Measurements from ENCODE around the gene TAMM41.
"Not testable (repeated sequence)": the region's sequence is repeated elsewhere in the genome, so short reads cannot be mapped to it uniquely, and the experiment has no call there.

The TAMM41 gene

DNA sequence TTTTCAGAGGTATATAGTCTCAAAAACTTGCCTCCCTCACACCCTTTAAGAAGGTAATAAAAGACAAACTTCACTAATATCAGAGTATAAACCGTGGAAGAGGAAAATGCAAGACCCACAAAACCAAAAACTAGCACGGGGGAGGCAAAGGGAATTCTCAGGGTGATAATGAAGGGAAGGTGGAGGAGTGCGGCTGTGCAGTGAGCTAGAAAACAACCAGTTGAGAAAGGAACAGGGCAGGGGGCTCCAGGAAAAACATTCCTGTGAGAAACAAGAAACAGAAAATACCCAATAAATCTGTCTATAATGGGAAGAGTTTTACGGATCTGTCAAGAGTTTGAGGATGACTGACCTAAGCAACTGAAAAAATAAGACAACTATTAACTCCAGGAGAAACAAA, 31.6 kb downstream of the TAMM41 start:
- in situ Hi-C loops (cut with HindIII; ENCODE audit: low sequenced_read_pairs) = no loop called here

GRCh38 chr3:11814663-11815062, 32.0 kb downstream of the TAMM41 start:
- in situ Hi-C loops (cut with HindIII; ENCODE audit: low sequenced_read_pairs) = loop anchor here (5.0 kb wide), 2 partner anchors 52 to 432 kb away; no protein-coding TSS in a partner anchor

GRCh38 chr3:11810276-11810675, 36.4 kb downstream of the TAMM41 start:
- in situ Hi-C loops (cut with HindIII; ENCODE audit: low sequenced_read_pairs) = loop anchor here (5.0 kb wide), 2 partner anchors 48 to 428 kb away; no protein-coding TSS in a partner anchor

- in situ Hi-C loops (cut with HindIII; ENCODE audit: low sequenced_read_pairs) = no loop called here
Observed at GRCh38 chr3:11808231-11808630, 38.5 kb downstream of the TAMM41 start.

GRCh38 chr3:11807686-11808085, 39.0 kb downstream of the TAMM41 start:
- in situ Hi-C loops (cut with HindIII; ENCODE audit: low sequenced_read_pairs) = no loop called here

GRCh38 chr3:11805716-11806115, 41.0 kb downstream of the TAMM41 start:
- in situ Hi-C loops (cut with HindIII; ENCODE audit: low sequenced_read_pairs) = no loop called here

DNA sequence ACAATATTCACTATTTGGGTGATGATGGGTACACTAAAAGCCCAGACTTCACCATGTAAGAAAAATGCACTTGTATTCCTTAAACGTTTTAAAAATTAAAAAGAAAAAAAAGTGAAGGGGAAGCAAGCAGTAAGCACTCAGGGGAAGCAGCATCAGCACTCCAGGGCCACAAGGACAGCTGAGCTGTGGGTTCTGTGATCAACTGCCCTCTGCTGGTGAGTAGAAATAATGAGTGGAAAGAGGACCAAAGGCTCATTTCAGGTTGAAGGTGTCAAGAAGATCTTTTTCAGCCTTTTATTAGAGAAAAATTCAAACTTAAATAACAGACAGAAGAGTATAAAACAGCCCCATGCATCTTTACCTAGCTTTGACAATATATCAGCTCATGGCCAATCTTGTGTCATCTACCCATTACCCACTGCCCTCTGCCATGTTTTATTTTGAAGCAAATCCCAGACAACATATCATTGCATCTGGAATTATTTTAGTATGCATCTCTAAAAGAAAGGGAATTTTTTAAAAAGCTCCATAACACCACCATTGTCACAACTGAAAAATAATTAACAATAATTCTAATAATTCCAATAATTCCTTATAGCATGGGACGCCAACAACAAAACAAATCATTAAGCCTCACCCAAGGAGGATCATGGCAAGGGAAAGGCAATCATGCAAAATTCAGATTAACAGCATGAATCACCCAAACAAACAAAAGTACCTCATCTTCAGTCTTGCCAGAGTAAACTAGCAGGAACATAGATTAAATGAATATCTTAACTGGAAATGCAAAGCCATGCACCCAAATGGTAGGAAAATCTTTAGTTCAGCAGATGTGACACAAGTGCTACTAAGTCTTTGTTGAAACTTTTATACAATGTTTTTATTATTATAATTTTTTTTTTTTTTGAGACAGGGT, 42.5 kb downstream of the TAMM41 start:
- in situ Hi-C loops (cut with HindIII; ENCODE audit: low sequenced_read_pairs) = no loop called here

GRCh38 chr3:11799791-11800190, 46.9 kb downstream of the TAMM41 start:
- in situ Hi-C loops (cut with HindIII; ENCODE audit: low sequenced_read_pairs) = loop anchor here (5.0 kb wide), 1 partner anchor 152 kb away; no protein-coding TSS in a partner anchor

DNA sequence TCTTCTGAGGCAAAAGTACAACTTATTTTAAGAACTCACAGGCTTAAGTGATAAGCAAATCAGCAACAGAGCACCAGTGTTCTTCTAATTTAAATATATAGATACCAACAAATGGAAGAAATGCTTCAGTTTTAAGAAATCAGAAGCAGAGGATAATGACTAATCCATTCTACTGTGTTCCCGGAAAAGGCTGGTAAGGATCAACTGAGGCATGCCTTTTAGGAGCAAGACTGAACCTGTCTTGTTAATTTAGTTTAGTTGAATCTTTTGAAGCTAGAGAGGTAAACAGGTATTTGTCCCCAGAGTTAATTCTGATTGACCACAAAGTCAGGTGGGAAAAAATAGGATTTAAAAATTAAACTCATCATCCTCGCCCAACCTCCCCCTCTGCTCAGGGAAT, 51.8 kb downstream of the TAMM41 start:
- in situ Hi-C loops (cut with HindIII; ENCODE audit: low sequenced_read_pairs) = loop anchor here (5.0 kb wide), 1 partner anchor 148 kb away; no protein-coding TSS in a partner anchor

GRCh38 chr3:11791339-11792200, 55.1 kb downstream of the TAMM41 start:
- in situ Hi-C loops (cut with HindIII; ENCODE audit: low sequenced_read_pairs) = no loop called here

DNA sequence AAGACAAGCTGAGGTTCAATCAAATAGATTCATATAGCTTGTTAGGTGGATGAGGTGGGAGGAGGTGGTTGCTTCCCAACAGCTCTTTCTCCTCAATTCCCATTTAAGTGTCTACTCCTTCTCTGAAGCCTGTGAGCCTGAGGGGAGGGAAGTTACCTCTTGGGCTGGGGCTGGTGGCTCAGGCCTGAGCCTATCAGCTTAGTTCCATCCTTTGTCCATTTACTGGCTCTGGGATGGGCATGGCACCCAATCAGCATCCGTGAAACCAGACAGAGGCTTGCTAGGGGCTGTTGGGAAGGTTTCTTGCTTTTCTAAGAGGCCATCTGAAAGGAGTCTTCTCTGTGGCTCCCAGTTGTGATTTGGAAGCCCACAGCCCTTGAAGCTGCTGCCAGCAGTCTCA, 57.3 kb downstream of the TAMM41 start:
- in situ Hi-C loops (cut with HindIII; ENCODE audit: low sequenced_read_pairs) = no loop called here

DNA sequence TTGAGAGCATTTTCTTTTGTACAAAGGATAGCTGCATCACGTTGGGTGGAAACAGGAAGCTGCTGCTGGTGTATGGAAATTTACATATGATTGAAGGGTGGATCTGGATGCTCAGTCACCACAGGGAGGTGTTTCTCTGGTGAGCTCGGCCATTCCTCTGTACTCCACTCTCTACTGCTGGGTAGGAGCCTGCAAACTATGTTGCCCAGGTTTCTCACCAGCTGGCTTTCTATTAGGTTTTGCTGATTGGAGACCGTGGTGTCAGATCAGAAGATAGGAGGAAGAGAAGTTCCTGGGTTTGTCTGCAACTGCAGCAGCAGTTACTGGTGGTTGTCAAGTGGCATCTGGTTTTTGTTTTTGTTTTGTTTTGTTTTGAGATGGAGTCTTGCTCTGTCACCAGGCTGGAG, 61.7 kb downstream of the TAMM41 start:
- in situ Hi-C loops (cut with HindIII; ENCODE audit: low sequenced_read_pairs) = loop anchor here (5.0 kb wide), 1 partner anchor 78 kb away; no protein-coding TSS in a partner anchor

DNA sequence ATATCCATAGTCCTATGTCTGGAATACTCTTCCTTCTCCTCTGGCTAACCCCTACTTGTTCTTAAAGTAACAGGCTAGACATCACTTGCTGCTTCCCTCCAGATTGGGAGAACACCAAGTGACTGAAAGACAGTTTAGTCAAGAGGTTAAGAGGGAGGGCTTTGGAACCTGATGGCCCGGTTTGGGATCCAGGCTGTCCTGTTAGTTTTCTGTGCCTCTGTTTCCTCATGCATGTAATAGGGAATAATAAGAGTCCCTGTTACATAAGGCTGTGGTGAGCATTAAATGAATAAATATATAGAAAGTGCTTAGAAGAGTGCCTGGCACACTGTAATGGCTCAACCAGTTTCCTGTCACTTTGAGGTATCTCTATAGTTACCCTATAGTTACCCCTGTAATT, 66.3 kb downstream of the TAMM41 start:
- in situ Hi-C loops (cut with HindIII; ENCODE audit: low sequenced_read_pairs) = loop anchor here (5.0 kb wide), 1 partner anchor 73 kb away; no protein-coding TSS in a partner anchor

DNA sequence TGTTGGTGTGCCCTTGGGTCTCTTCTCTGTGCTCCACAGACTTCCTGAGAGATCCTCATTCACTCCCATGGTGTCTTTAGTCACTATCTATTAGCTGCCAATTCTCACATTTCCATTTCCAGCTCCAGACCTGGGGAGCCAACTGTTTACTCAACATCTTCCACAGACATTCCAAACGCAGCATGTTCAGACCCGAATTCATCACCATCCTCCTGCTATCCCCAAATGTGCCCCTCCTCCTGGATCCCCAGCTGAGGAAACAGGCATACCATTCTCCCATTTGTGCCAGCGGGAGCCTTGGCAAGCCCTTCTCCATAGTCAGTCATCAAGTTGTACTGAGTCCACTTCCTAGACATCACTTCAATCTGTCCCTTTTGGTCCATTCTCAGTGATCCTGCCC, 67.1 kb downstream of the TAMM41 start:
- in situ Hi-C loops (cut with HindIII; ENCODE audit: low sequenced_read_pairs) = loop anchor here (5.0 kb wide), 1 partner anchor 72 kb away; no protein-coding TSS in a partner anchor

GRCh38 chr3:11778248-11778647, 68.4 kb downstream of the TAMM41 start:
- in situ Hi-C loops (cut with HindIII; ENCODE audit: low sequenced_read_pairs) = no loop called here

GRCh38 chr3:11776346-11776745, 70.3 kb downstream of the TAMM41 start:
- in situ Hi-C loops (cut with HindIII; ENCODE audit: low sequenced_read_pairs) = no loop called here

GRCh38 chr3:11775493-11775892, 71.2 kb downstream of the TAMM41 start:
- in situ Hi-C loops (cut with HindIII; ENCODE audit: low sequenced_read_pairs) = no loop called here

- in situ Hi-C loops (cut with HindIII; ENCODE audit: low sequenced_read_pairs) = no loop called here
Observed at GRCh38 chr3:11774296-11774877, 72.3 kb downstream of the TAMM41 start.

GRCh38 chr3:11771931-11772330, 74.8 kb downstream of the TAMM41 start:
- in situ Hi-C loops (cut with HindIII; ENCODE audit: low sequenced_read_pairs) = not testable (repeated sequence)

- in situ Hi-C loops (cut with HindIII; ENCODE audit: low sequenced_read_pairs) = no loop called here
Observed at GRCh38 chr3:11770477-11771391, 76.0 kb downstream of the TAMM41 start.

Measured in endothelial cell of hepatic sinusoid (primary cell).